WTC11 (cell line): ENCODE measurements around the gene SOX4. TPM values are rescaled to one million over a fixed set of nuclear protein-coding genes. Genes with fewer than 3 reads are reported as not detected.

Experiments
- ATAC-seq: fragments of 200-7000 bp; cut with Tn5 transposase; 2 replicates; pipeline ENCODE4 v1.10.0; 2021; ENCODE audit warnings: mild to moderate bottlenecking, moderate library complexity
- CTCF ChIA-PET: fragments of 300-600 bp; sonication (Branson Sonifier 250); formaldehyde crosslinking; loops from one replicate; lab custom pipeline; 2021; ENCODE audit warnings: antibody characterized with exemption; lab: Charles Lee
- POLR2A ChIA-PET: fragments of 350-600 bp; sonication (Branson Sonifier 250); formaldehyde crosslinking; loops from one replicate; lab custom pipeline; 2021; ENCODE audit warnings: antibody characterized with exemption; lab: Charles Lee
- DNase-seq: peaks from one replicate; pipeline ENCODE4 v3.0.0; 2021; ENCODE audit warnings: low spot score
- H3K27ac Mint-ChIP-seq: 2 replicates; pipeline ENCODE4 v1.8.0; 2021; ENCODE audit warnings: mixed read lengths
- H3K27me3 Mint-ChIP-seq: 2 replicates; pipeline ENCODE4 v1.8.0; 2021; ENCODE audit warnings: low read depth, mild to moderate bottlenecking, moderate library complexity, mixed read lengths
- H3K36me3 Mint-ChIP-seq: 2 replicates; pipeline ENCODE4 v1.8.0; 2021; ENCODE audit warnings: mixed read lengths
- H3K4me1 Mint-ChIP-seq: 2 replicates; pipeline ENCODE4 v1.8.0; 2022; ENCODE audit warnings: mixed read lengths
- H3K4me3 Mint-ChIP-seq: 2 replicates; pipeline ENCODE4 v1.8.0; 2021; ENCODE audit warnings: mild to moderate bottlenecking, moderate library complexity, mixed read lengths
- H3K9me3 Mint-ChIP-seq: 2 replicates; pipeline ENCODE4 v1.8.0; 2021; ENCODE audit warnings: mixed read lengths
- FOXK1 ChIP-seq: sonication (generic); formaldehyde crosslinking; IDR thresholded peaks from 2 replicates; pipeline ENCODE4 v1.8.0; 2022; ENCODE audit warnings: mild to moderate bottlenecking, moderate library complexity, missing genetic modification reagents
- GTF2I ChIP-seq: fragments of 250-450 bp; sonication (Bioruptor Pico); conservative IDR thresholded peaks from 2 replicates; pipeline ENCODE4 v1.4.0; 2021; ENCODE audit warnings: mild to moderate bottlenecking
- NFATC4 ChIP-seq: fragments of 250-450 bp; sonication (Bioruptor Pico); IDR thresholded peaks from 2 replicates; pipeline ENCODE4 v1.9.0; 2021; ENCODE audit warnings: mild to moderate bottlenecking
- SMAD3 ChIP-seq: sonication (generic); formaldehyde crosslinking; IDR thresholded peaks from 2 replicates; pipeline ENCODE4 v1.8.0; 2022; ENCODE audit warnings: missing genetic modification reagents, mild to moderate bottlenecking, borderline replicate concordance
- SMAD4 ChIP-seq: sonication (generic); formaldehyde crosslinking; IDR thresholded peaks from 2 replicates; pipeline ENCODE4 v1.8.0; 2022; ENCODE audit warnings: mild to moderate bottlenecking, missing genetic modification reagents
- SOX15 ChIP-seq: fragments of 250-450 bp; sonication (Bioruptor Pico); IDR thresholded peaks from 2 replicates; pipeline ENCODE4 v1.9.0; 2021; ENCODE audit warnings: mild to moderate bottlenecking
- TCF7 ChIP-seq: sonication (generic); formaldehyde crosslinking; IDR thresholded peaks from 2 replicates; pipeline ENCODE4 v1.8.0; 2022; ENCODE audit warnings: mild to moderate bottlenecking, low read depth, missing genetic modification reagents, moderate library complexity
- TEAD4 ChIP-seq: sonication (generic); formaldehyde crosslinking; IDR thresholded peaks from 2 replicates; pipeline ENCODE4 v1.8.0; 2022; ENCODE audit warnings: mild to moderate bottlenecking, missing genetic modification reagents
- TP53 ChIP-seq: sonication (generic); formaldehyde crosslinking; IDR thresholded peaks from 2 replicates; pipeline ENCODE4 v1.8.1; 2023; ENCODE audit warnings: mild to moderate bottlenecking, missing genetic modification reagents
- ZNF317 ChIP-seq: sonication (generic); formaldehyde crosslinking; IDR thresholded peaks from 2 replicates; pipeline ENCODE4 v1.8.1; 2023; ENCODE audit warnings: low read depth, mild to moderate bottlenecking, moderate library complexity, missing genetic modification reagents, borderline replicate concordance
- ZNF396 ChIP-seq: fragments of 250-450 bp; sonication (Bioruptor Pico); IDR thresholded peaks from 2 replicates; pipeline ENCODE4 v1.8.0; 2021; ENCODE audit warnings: mild to moderate bottlenecking, moderate library complexity, borderline replicate concordance
- total RNA-seq: library from RNA; stranded (reverse); gene quantifications from 3 replicates; pipeline ENCODE4 v1.2.3, GENCODE V29; 2021
- TF ChIP-seq, protein P1 (sequence below): fragments of 200-600 bp; IDR thresholded peaks from 2 replicates; pipeline ENCODE4 v1.8.0; 2022; ENCODE audit warnings: antibody characterized with exemption
- TF ChIP-seq, protein P2 (sequence below): sonication (generic); formaldehyde crosslinking; IDR thresholded peaks from 2 replicates; pipeline ENCODE4 v1.8.0; 2023; ENCODE audit warnings: missing genetic modification reagents, mild to moderate bottlenecking, borderline replicate concordance
- TF ChIP-seq, protein P3 (sequence below): sonication (generic); formaldehyde crosslinking; IDR thresholded peaks from 2 replicates; pipeline ENCODE4 v1.8.1; 2023; ENCODE audit warnings: mild to moderate bottlenecking, missing genetic modification reagents, moderate library complexity
- TF ChIP-seq, protein P4 (sequence below): fragments of 250-450 bp; sonication (Bioruptor Pico); IDR thresholded peaks from 2 replicates; pipeline ENCODE4 v1.9.0; 2021; ENCODE audit warnings: mild to moderate bottlenecking
- TF ChIP-seq, protein P5 (sequence below): sonication (generic); formaldehyde crosslinking; IDR thresholded peaks from 2 replicates; pipeline ENCODE4 v1.8.0; 2023; ENCODE audit warnings: mild to moderate bottlenecking, missing genetic modification reagents
- TF ChIP-seq, protein P6 (sequence below): fragments of 250-450 bp; sonication (Bioruptor Pico); IDR thresholded peaks from 2 replicates; pipeline ENCODE4 v2.1.2; 2022; ENCODE audit warnings: mild to moderate bottlenecking, moderate library complexity
- TF ChIP-seq, protein P7 (sequence below): sonication (generic); formaldehyde crosslinking; IDR thresholded peaks from 2 replicates; pipeline ENCODE4 v1.8.1; 2022; ENCODE audit warnings: mild to moderate bottlenecking, missing genetic modification reagents, moderate library complexity, borderline replicate concordance
- TF ChIP-seq, protein P8 (sequence below): fragments of 250-450 bp; sonication (Bioruptor Pico); IDR thresholded peaks from 2 replicates; pipeline ENCODE4 v1.8.0; 2021; ENCODE audit warnings: mild to moderate bottlenecking
- TF ChIP-seq, protein P9 (sequence below): sonication (generic); formaldehyde crosslinking; conservative IDR thresholded peaks from 2 replicates; pipeline ENCODE4 v1.8.1; 2022; ENCODE audit warnings: mild to moderate bottlenecking, missing genetic modification reagents

SOX4 gene
- total RNA-seq, 1 experiment from 2014 or later = 182 TPM

DNA sequence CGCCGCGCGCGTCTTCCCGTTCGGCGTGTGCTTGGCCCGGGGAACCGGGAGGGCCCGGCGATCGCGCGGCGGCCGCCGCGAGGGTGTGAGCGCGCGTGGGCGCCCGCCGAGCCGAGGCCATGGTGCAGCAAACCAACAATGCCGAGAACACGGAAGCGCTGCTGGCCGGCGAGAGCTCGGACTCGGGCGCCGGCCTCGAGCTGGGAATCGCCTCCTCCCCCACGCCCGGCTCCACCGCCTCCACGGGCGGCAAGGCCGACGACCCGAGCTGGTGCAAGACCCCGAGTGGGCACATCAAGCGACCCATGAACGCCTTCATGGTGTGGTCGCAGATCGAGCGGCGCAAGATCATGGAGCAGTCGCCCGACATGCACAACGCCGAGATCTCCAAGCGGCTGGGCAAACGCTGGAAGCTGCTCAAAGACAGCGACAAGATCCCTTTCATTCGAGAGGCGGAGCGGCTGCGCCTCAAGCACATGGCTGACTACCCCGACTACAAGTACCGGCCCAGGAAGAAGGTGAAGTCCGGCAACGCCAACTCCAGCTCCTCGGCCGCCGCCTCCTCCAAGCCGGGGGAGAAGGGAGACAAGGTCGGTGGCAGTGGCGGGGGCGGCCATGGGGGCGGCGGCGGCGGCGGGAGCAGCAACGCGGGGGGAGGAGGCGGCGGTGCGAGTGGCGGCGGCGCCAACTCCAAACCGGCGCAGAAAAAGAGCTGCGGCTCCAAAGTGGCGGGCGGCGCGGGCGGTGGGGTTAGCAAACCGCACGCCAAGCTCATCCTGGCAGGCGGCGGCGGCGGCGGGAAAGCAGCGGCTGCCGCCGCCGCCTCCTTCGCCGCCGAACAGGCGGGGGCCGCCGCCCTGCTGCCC lies 1.1 kb downstream of the SOX4 start:
- ChIA-PET CTCF (interaction anchor here (0.6 to 2.0 kb wide), 3 partner anchors 72 to 146 kb away, joined by 3 to 9 read pairs (median 7); no protein-coding TSS in a partner anchor), POLR2A (interaction anchor here (0.6 to 4.7 kb wide), 16 partner anchors 9 to 721 kb away, joined by 3 to 81 read pairs (median 5); no protein-coding TSS in a partner anchor)
- Mint-ChIP-seq H3K4me1 (peaks cover 24% of the 10 kb centered on the region), H3K27me3 (no peaks in the 10 kb centered on the region; the same call in 1 of the 2 replicates), H3K9me3 (no peaks in the 10 kb centered on the region), H3K27ac (peak overlapping the region; percentile 96), H3K36me3 (peaks cover 40% of the 10 kb centered on the region), H3K4me3 (no peak overlapping the region; the same call in 1 of the 2 replicates)
- peak; percentile 21 for DNase-seq
- no peak for ATAC-seq
- TF ChIP-seq, protein P1, sequence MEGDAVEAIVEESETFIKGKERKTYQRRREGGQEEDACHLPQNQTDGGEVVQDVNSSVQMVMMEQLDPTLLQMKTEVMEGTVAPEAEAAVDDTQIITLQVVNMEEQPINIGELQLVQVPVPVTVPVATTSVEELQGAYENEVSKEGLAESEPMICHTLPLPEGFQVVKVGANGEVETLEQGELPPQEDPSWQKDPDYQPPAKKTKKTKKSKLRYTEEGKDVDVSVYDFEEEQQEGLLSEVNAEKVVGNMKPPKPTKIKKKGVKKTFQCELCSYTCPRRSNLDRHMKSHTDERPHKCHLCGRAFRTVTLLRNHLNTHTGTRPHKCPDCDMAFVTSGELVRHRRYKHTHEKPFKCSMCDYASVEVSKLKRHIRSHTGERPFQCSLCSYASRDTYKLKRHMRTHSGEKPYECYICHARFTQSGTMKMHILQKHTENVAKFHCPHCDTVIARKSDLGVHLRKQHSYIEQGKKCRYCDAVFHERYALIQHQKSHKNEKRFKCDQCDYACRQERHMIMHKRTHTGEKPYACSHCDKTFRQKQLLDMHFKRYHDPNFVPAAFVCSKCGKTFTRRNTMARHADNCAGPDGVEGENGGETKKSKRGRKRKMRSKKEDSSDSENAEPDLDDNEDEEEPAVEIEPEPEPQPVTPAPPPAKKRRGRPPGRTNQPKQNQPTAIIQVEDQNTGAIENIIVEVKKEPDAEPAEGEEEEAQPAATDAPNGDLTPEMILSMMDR = no peak
- TF ChIP-seq, protein P2, sequence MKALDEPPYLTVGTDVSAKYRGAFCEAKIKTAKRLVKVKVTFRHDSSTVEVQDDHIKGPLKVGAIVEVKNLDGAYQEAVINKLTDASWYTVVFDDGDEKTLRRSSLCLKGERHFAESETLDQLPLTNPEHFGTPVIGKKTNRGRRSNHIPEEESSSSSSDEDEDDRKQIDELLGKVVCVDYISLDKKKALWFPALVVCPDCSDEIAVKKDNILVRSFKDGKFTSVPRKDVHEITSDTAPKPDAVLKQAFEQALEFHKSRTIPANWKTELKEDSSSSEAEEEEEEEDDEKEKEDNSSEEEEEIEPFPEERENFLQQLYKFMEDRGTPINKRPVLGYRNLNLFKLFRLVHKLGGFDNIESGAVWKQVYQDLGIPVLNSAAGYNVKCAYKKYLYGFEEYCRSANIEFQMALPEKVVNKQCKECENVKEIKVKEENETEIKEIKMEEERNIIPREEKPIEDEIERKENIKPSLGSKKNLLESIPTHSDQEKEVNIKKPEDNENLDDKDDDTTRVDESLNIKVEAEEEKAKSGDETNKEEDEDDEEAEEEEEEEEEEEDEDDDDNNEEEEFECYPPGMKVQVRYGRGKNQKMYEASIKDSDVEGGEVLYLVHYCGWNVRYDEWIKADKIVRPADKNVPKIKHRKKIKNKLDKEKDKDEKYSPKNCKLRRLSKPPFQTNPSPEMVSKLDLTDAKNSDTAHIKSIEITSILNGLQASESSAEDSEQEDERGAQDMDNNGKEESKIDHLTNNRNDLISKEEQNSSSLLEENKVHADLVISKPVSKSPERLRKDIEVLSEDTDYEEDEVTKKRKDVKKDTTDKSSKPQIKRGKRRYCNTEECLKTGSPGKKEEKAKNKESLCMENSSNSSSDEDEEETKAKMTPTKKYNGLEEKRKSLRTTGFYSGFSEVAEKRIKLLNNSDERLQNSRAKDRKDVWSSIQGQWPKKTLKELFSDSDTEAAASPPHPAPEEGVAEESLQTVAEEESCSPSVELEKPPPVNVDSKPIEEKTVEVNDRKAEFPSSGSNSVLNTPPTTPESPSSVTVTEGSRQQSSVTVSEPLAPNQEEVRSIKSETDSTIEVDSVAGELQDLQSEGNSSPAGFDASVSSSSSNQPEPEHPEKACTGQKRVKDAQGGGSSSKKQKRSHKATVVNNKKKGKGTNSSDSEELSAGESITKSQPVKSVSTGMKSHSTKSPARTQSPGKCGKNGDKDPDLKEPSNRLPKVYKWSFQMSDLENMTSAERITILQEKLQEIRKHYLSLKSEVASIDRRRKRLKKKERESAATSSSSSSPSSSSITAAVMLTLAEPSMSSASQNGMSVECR = 0 out of 2 replicates have a peak, but pooled peaks have one; percentile 16
- TF ChIP-seq ZNF396 (no peak), FOXK1 (CRISPR knock-in tag) (0 out of 2 replicates have a peak, but pooled peaks have one; percentile 10), NFATC4 (CRISPR knock-in tag) (no peak), GTF2I (CRISPR knock-in tag) (no peak), TCF7 (CRISPR knock-in tag) (0 out of 2 replicates have a peak, but pooled peaks have one; percentile 24), ZNF317 (no peak), SMAD4 (CRISPR knock-in tag) (no peak; the same call in 1 of the 2 replicates), SOX15 (CRISPR knock-in tag) (no peak), TEAD4 (CRISPR knock-in tag) (no peak), SMAD3 (CRISPR knock-in tag) (no peak), TP53 (no peak; the same call in 1 of the 2 replicates)
- TF ChIP-seq, protein P3, sequence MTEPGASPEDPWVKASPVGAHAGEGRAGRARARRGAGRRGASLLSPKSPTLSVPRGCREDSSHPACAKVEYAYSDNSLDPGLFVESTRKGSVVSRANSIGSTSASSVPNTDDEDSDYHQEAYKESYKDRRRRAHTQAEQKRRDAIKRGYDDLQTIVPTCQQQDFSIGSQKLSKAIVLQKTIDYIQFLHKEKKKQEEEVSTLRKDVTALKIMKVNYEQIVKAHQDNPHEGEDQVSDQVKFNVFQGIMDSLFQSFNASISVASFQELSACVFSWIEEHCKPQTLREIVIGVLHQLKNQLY (CRISPR knock-in tag) = no peak
- TF ChIP-seq, protein P4, sequence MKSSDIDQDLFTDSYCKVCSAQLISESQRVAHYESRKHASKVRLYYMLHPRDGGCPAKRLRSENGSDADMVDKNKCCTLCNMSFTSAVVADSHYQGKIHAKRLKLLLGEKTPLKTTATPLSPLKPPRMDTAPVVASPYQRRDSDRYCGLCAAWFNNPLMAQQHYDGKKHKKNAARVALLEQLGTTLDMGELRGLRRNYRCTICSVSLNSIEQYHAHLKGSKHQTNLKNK (CRISPR knock-in tag) = no peak
- TF ChIP-seq, protein P5, sequence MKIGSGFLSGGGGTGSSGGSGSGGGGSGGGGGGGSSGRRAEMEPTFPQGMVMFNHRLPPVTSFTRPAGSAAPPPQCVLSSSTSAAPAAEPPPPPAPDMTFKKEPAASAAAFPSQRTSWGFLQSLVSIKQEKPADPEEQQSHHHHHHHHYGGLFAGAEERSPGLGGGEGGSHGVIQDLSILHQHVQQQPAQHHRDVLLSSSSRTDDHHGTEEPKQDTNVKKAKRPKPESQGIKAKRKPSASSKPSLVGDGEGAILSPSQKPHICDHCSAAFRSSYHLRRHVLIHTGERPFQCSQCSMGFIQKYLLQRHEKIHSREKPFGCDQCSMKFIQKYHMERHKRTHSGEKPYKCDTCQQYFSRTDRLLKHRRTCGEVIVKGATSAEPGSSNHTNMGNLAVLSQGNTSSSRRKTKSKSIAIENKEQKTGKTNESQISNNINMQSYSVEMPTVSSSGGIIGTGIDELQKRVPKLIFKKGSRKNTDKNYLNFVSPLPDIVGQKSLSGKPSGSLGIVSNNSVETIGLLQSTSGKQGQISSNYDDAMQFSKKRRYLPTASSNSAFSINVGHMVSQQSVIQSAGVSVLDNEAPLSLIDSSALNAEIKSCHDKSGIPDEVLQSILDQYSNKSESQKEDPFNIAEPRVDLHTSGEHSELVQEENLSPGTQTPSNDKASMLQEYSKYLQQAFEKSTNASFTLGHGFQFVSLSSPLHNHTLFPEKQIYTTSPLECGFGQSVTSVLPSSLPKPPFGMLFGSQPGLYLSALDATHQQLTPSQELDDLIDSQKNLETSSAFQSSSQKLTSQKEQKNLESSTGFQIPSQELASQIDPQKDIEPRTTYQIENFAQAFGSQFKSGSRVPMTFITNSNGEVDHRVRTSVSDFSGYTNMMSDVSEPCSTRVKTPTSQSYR (CRISPR knock-in tag) = no peak
- TF ChIP-seq, protein P6, sequence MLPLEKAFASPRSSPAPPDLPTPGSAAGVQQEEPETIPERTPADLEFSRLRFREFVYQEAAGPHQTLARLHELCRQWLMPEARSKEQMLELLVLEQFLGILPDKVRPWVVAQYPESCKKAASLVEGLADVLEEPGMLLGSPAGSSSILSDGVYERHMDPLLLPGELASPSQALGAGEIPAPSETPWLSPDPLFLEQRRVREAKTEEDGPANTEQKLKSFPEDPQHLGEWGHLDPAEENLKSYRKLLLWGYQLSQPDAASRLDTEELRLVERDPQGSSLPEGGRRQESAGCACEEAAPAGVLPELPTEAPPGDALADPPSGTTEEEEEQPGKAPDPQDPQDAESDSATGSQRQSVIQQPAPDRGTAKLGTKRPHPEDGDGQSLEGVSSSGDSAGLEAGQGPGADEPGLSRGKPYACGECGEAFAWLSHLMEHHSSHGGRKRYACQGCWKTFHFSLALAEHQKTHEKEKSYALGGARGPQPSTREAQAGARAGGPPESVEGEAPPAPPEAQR (CRISPR knock-in tag) = no peak
- TF ChIP-seq, protein P7, sequence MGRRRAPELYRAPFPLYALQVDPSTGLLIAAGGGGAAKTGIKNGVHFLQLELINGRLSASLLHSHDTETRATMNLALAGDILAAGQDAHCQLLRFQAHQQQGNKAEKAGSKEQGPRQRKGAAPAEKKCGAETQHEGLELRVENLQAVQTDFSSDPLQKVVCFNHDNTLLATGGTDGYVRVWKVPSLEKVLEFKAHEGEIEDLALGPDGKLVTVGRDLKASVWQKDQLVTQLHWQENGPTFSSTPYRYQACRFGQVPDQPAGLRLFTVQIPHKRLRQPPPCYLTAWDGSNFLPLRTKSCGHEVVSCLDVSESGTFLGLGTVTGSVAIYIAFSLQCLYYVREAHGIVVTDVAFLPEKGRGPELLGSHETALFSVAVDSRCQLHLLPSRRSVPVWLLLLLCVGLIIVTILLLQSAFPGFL = no peak
- TF ChIP-seq, protein P8, sequence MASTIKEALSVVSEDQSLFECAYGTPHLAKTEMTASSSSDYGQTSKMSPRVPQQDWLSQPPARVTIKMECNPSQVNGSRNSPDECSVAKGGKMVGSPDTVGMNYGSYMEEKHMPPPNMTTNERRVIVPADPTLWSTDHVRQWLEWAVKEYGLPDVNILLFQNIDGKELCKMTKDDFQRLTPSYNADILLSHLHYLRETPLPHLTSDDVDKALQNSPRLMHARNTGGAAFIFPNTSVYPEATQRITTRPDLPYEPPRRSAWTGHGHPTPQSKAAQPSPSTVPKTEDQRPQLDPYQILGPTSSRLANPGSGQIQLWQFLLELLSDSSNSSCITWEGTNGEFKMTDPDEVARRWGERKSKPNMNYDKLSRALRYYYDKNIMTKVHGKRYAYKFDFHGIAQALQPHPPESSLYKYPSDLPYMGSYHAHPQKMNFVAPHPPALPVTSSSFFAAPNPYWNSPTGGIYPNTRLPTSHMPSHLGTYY = no peak
- TF ChIP-seq, protein P9, sequence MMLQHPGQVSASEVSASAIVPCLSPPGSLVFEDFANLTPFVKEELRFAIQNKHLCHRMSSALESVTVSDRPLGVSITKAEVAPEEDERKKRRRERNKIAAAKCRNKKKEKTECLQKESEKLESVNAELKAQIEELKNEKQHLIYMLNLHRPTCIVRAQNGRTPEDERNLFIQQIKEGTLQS (CRISPR knock-in tag) = no peak
